OCI-LY1 (cell line): ENCODE measurements around the gene FZD2.

Experiments used
- H2AFZ ChIP-seq: fragments of 200-600 bp; sonication (generic), shearing (Covaris generic); 2 replicates; pipeline ENCODE4 v1.6.0; 2014; ENCODE audit warnings: antibody characterized with exemption, mild to moderate bottlenecking, low read length
- H3F3A ChIP-seq: fragments of 200-600 bp; sonication (generic), shearing (Covaris generic); 2 replicates; pipeline ENCODE4 v1.6.0; 2014; ENCODE audit warnings: mild to moderate bottlenecking, antibody characterized with exemption, low read length, moderate library complexity; ENCODE audit not compliant: insufficient read depth
- H3K27ac ChIP-seq: fragments of 200-600 bp; sonication (generic); 2 replicates; pipeline ENCODE4 v1.5.1; 2014; ENCODE audit warnings: low read length, mixed run types, mild to moderate bottlenecking, low read depth; ENCODE audit not compliant: poor library complexity, severe bottlenecking
- H3K27me3 ChIP-seq: fragments of 200-600 bp; sonication (generic); 2 replicates; pipeline ENCODE4 v1.6.0; 2014; ENCODE audit warnings: antibody characterized with exemption, mild to moderate bottlenecking, low read length, moderate library complexity; ENCODE audit not compliant: insufficient read depth
- H3K36me3 ChIP-seq: fragments of 200-600 bp; sonication (generic); 2 replicates; pipeline ENCODE4 v1.6.1; 2014; ENCODE audit warnings: mild to moderate bottlenecking, antibody characterized with exemption, low read length, moderate library complexity, mixed read lengths; ENCODE audit not compliant: insufficient read depth
- H3K4me1 ChIP-seq: fragments of 200-600 bp; sonication (generic); 2 replicates; pipeline ENCODE4 v1.5.1; 2014; ENCODE audit warnings: mild to moderate bottlenecking, low read length, moderate library complexity; ENCODE audit not compliant: insufficient read depth, severe bottlenecking
- H3K4me2 ChIP-seq: fragments of 200-600 bp; sonication (generic), shearing (Covaris generic); 2 replicates; pipeline ENCODE4 v1.6.1; 2014; ENCODE audit warnings: low read length
- H3K4me3 ChIP-seq: fragments of 200-600 bp; sonication (generic); 2 replicates; pipeline ENCODE4 v1.5.1; 2014; ENCODE audit warnings: low read length, low read depth, mild to moderate bottlenecking, mixed read lengths; ENCODE audit not compliant: poor library complexity, severe bottlenecking
- H3K79me2 ChIP-seq: fragments of 200-600 bp; shearing (Covaris generic); 2 replicates; pipeline ENCODE4 v1.6.1; 2016; ENCODE audit warnings: mixed run types, low read length, mixed read lengths; ENCODE audit not compliant: insufficient read depth
- H3K9ac ChIP-seq: fragments of 200-600 bp; sonication (generic), shearing (Covaris generic); 2 replicates; pipeline ENCODE4 v1.6.1; 2014; ENCODE audit warnings: mild to moderate bottlenecking, low read length, mixed read lengths
- H3K9me2 ChIP-seq: fragments of 200-600 bp; sonication (generic), shearing (Covaris generic); 2 replicates; pipeline ENCODE4 v1.6.1; 2014; ENCODE audit warnings: low read depth, mild to moderate bottlenecking, low read length, mixed read lengths
- H3K9me3 ChIP-seq: fragments of 200-600 bp; shearing (Covaris generic); 2 replicates; pipeline ENCODE4 v1.6.1; 2014; ENCODE audit warnings: low read length, mixed read lengths
- H4K20me1 ChIP-seq: fragments of 200-600 bp; sonication (generic), shearing (Covaris generic); 2 replicates; pipeline ENCODE4 v1.6.0; 2016; ENCODE audit warnings: mild to moderate bottlenecking, low read length; ENCODE audit not compliant: insufficient read depth
- CTCF ChIP-seq: fragments of 200-600 bp; sonication (generic), shearing (Covaris generic); IDR thresholded peaks from 2 replicates; pipeline ENCODE4 v1.5.1; 2017; ENCODE audit warnings: mild to moderate bottlenecking, antibody characterized with exemption, low read length, moderate library complexity, mixed read lengths
- EZH2 ChIP-seq: fragments of 200-600 bp; sonication (generic), shearing (Covaris generic); IDR thresholded peaks from 2 replicates; pipeline ENCODE4 v1.8.0; 2017; ENCODE audit warnings: borderline replicate concordance, mixed run types, mild to moderate bottlenecking, antibody characterized with exemption, low read length, moderate library complexity, mixed read lengths

The FZD2 gene

GRCh38 chr17:44559634-44560554 lies 2.6 kb downstream of the FZD2 start:
- no peaks in the 10 kb centered on the region for H3K79me2 ChIP-seq
- no peaks in the 10 kb centered on the region for H3K27me3 ChIP-seq
- H3K9me2 ChIP-seq = no peaks in the 10 kb centered on the region
- no peak overlapping the region for H2AFZ ChIP-seq
- H3K9ac ChIP-seq = no peak overlapping the region
- no peaks in the 10 kb centered on the region for H3F3A ChIP-seq
- H3K27ac ChIP-seq = no peak overlapping the region
- no peaks in the 10 kb centered on the region for H3K36me3 ChIP-seq
- H3K4me3 ChIP-seq = no peak overlapping the region
- peaks cover 8% of the 10 kb centered on the region for H3K4me1 ChIP-seq
- no peak for TF ChIP-seq CTCF
- no peak for TF ChIP-seq EZH2
- H3K9me3 ChIP-seq = peaks cover under 1% of the 10 kb centered on the region; the same call in 1 of the 2 replicates
- H4K20me1 ChIP-seq = no peaks in the 10 kb centered on the region
- H3K4me2 ChIP-seq = no peak overlapping the region

- H3K4me2 ChIP-seq = no peak overlapping the region
- peaks cover 3% of the 10 kb centered on the region for H3K4me1 ChIP-seq
- no peak for TF ChIP-seq EZH2
- no peak for TF ChIP-seq CTCF
- no peaks in the 10 kb centered on the region for H3K9me2 ChIP-seq
- H3K36me3 ChIP-seq = no peaks in the 10 kb centered on the region
- H3K27ac ChIP-seq = no peak overlapping the region
- H3K9me3 ChIP-seq = peaks cover 10% of the 10 kb centered on the region
- no peaks in the 10 kb centered on the region; the same call in 1 of the 2 replicates for H3K27me3 ChIP-seq
- no peak overlapping the region for H2AFZ ChIP-seq
- no peaks in the 10 kb centered on the region for H3F3A ChIP-seq
- H4K20me1 ChIP-seq = no peaks in the 10 kb centered on the region
- H3K4me3 ChIP-seq = no peak overlapping the region
- H3K9ac ChIP-seq = no peak overlapping the region
- H3K79me2 ChIP-seq = no peaks in the 10 kb centered on the region
Observed at GRCh38 chr17:44561237-44561623, 3.9 kb downstream of the FZD2 start.

- Histone ChIP-seq H3K27me3 (no peaks in the 10 kb centered on the region; the same call in 1 of the 2 replicates), H3K79me2 (no peaks in the 10 kb centered on the region), H3F3A (no peaks in the 10 kb centered on the region), H3K9ac (no peak overlapping the region), H3K36me3 (no peaks in the 10 kb centered on the region), H3K4me2 (no peak overlapping the region), H4K20me1 (no peaks in the 10 kb centered on the region), H3K9me2 (no peaks in the 10 kb centered on the region), H3K9me3 (peaks cover 10% of the 10 kb centered on the region), H2AFZ (no peak overlapping the region), H3K4me3 (no peak overlapping the region), H3K4me1 (no peaks in the 10 kb centered on the region), H3K27ac (no peak overlapping the region)
- TF ChIP-seq EZH2 (no peak), CTCF (no peak)
Observed at GRCh38 chr17:44564429-44564828, 7.1 kb downstream of the FZD2 start.
